Activated CD8-positive, alpha-beta memory T cell treated with anti-CD3 and anti-CD28 coated beads, Interleukin-2, amount 50 U/mL, for 24 hours (primary cell): ENCODE measurements around the gene PRKD1.

Experiments used
- DNase-seq: peaks from one replicate; pipeline ENCODE4 v3.0.0-alpha.2; 2020; ENCODE audit errors: extremely low read depth

The PRKD1 gene

GRCh38 chr14:29838752-29839151 is 88.9 kb downstream of the PRKD1 start:
- DNase-seq: no peak

GRCh38 chr14:29836395-29836794 is 91.3 kb downstream of the PRKD1 start:
- DNase-seq: no peak

GRCh38 chr14:29832042-29832441 is 95.6 kb downstream of the PRKD1 start:
- DNase-seq: no peak

GRCh38 chr14:29829851-29830250 is 97.8 kb downstream of the PRKD1 start:
- DNase-seq: no peak

- DNase-seq: no peak
These were observed 103.8 kb downstream of the PRKD1 start for GRCh38 chr14:29823816-29824215.

GRCh38 chr14:29822430-29822709 is 105.3 kb downstream of the PRKD1 start:
- DNase-seq: no peak

- no peak for DNase-seq
These were observed 105.8 kb downstream of the PRKD1 start for GRCh38 chr14:29821661-29822429.

- DNase-seq: no peak
These were observed 106.4 kb downstream of the PRKD1 start for GRCh38 chr14:29821242-29821641.

GRCh38 chr14:29820785-29821184 is 106.9 kb downstream of the PRKD1 start:
- DNase-seq: no peak

- no peak for DNase-seq
These were observed 109.8 kb downstream of the PRKD1 start for GRCh38 chr14:29817767-29818405.

GRCh38 chr14:29815016-29815674 is 112.5 kb downstream of the PRKD1 start:
- no peak for DNase-seq

- DNase-seq: no peak
These were observed 113.3 kb downstream of the PRKD1 start for GRCh38 chr14:29814156-29815015.

- no peak for DNase-seq
These were observed 117.0 kb downstream of the PRKD1 start for GRCh38 chr14:29810682-29811081.

GRCh38 chr14:29810064-29810463 is 117.6 kb downstream of the PRKD1 start:
- no peak for DNase-seq

GRCh38 chr14:29806124-29806517 is 121.5 kb downstream of the PRKD1 start:
- no peak for DNase-seq

- DNase-seq: no peak
These were observed 122.1 kb downstream of the PRKD1 start for GRCh38 chr14:29805415-29806123.

- no peak for DNase-seq
These were observed 123.0 kb downstream of the PRKD1 start for GRCh38 chr14:29804481-29805266.

GRCh38 chr14:29803045-29803444 is 124.6 kb downstream of the PRKD1 start:
- DNase-seq: no peak

GRCh38 chr14:29802211-29802610 is 125.4 kb downstream of the PRKD1 start:
- no peak for DNase-seq

- no peak for DNase-seq
These were observed 126.7 kb downstream of the PRKD1 start for GRCh38 chr14:29800961-29801360.
